Fibroblast of lung (primary cell): ENCODE measurements around the gene AGAP1. TPM values are rescaled to one million over a fixed set of nuclear protein-coding genes. Genes with fewer than 3 reads are reported as not detected.

Experiments
- DNase-seq, 2 donors: peaks; one replicate each; pipeline versions ENCODE4 v3.0.0 to v3.0.0-alpha.2; 2010; ENCODE audit warnings: low read depth in 2 of 2
- H2AFZ ChIP-seq: 2 replicates; pipeline ENCODE4 v1.5.1; 2012; ENCODE audit warnings: low read length, control low read depth, inconsistent platforms
- H3K27ac ChIP-seq: 2 replicates; pipeline ENCODE4 v1.5.1; 2011; ENCODE audit warnings: low read length, control low read depth; ENCODE audit not compliant: insufficient read depth
- H3K27me3 ChIP-seq: 2 replicates; pipeline ENCODE4 v1.5.1; 2011; ENCODE audit warnings: mild to moderate bottlenecking, low read length; ENCODE audit not compliant: control insufficient read depth, insufficient read depth
- H3K36me3 ChIP-seq: 2 replicates; pipeline ENCODE4 v1.5.1; 2011; ENCODE audit warnings: low read length; ENCODE audit not compliant: control insufficient read depth, insufficient read depth
- H3K4me1 ChIP-seq: 2 replicates; pipeline ENCODE4 v1.5.1; 2011; ENCODE audit warnings: low read length; ENCODE audit not compliant: control insufficient read depth, insufficient read depth; ENCODE audit errors: extremely low read depth
- H3K4me2 ChIP-seq: 2 replicates; pipeline ENCODE4 v1.5.1; 2011; ENCODE audit warnings: low read length, control low read depth; ENCODE audit not compliant: insufficient read depth; ENCODE audit errors: extremely low read depth
- H3K4me3 ChIP-seq, 4 experiments: fragments of 200-600 bp in 1 of 4; sonication (generic) in 1 of 4; replicated peaks in 1 of 4; 2 replicates each; pipeline ENCODE4 v1.5.1; 2011 to 2016; ENCODE audit warnings: low read length in 4 of 4, low read depth in 3 of 4, mild to moderate bottlenecking in 3 of 4, control low read depth in 2 of 4, inconsistent platforms in 1 of 4, mixed read lengths in 1 of 4; ENCODE audit not compliant: insufficient read depth in 1 of 4; ENCODE audit errors: control extremely low read depth in 1 of 4
- H3K79me2 ChIP-seq: 2 replicates; pipeline ENCODE4 v1.5.1; 2012; ENCODE audit warnings: mild to moderate bottlenecking, low read length, inconsistent platforms; ENCODE audit not compliant: control insufficient read depth, insufficient read depth
- H3K9ac ChIP-seq: 2 replicates; pipeline ENCODE4 v1.5.1; 2011; ENCODE audit warnings: mild to moderate bottlenecking, low read length, control low read depth; ENCODE audit not compliant: insufficient read depth
- H3K9me3 ChIP-seq: 2 replicates; pipeline ENCODE4 v1.5.1; 2012; ENCODE audit warnings: low read depth, low read length; ENCODE audit not compliant: control insufficient read depth, insufficient read depth
- H4K20me1 ChIP-seq: 2 replicates; pipeline ENCODE4 v1.5.1; 2011; ENCODE audit warnings: low read length; ENCODE audit not compliant: control insufficient read depth, insufficient read depth; ENCODE audit errors: extremely low read depth
- CTCF ChIP-seq, 2 donors: IDR thresholded peaks in 1 of 2; conservative IDR thresholded peaks in 1 of 2; 1 replicate in 1 of 2; 2 replicates in 1 of 2; pipeline ENCODE4 v1.5.1; 2011 to 2012; ENCODE audit warnings: low read length in 2 of 2, control low read depth in 1 of 2, inconsistent platforms in 1 of 2, low read depth in 1 of 2, mild to moderate bottlenecking in 1 of 2
- EZH2 ChIP-seq: IDR thresholded peaks from 2 replicates; pipeline ENCODE4 v1.5.1; 2012; ENCODE audit warnings: low read length, control low read depth, mild to moderate bottlenecking; ENCODE audit errors: missing control alignments
- polyA plus RNA-seq, 2 donors: library from polyadenylated mRNA; depleted of rRNA in 1 of 2; stranded (reverse) in 1 of 2; unstranded in 1 of 2; fragments of >200 nt; gene quantifications; 2 replicates each; pipeline ENCODE4 v1.2.1, GENCODE V29; 2011 to 2012; ENCODE audit warnings: missing spikeins in 1 of 2
- total RNA-seq: library from RNA; depleted of rRNA; stranded (reverse); fragments of >200 nt; gene quantifications from 2 replicates; pipeline ENCODE4 v1.2.1, GENCODE V29; 2014

Gene AGAP1
- total and polyA plus RNA-seq, 2 donors (not counting 1 experiment from before 2014, with no cell fraction given), result 10.6 to 14.0 TPM

DNA sequence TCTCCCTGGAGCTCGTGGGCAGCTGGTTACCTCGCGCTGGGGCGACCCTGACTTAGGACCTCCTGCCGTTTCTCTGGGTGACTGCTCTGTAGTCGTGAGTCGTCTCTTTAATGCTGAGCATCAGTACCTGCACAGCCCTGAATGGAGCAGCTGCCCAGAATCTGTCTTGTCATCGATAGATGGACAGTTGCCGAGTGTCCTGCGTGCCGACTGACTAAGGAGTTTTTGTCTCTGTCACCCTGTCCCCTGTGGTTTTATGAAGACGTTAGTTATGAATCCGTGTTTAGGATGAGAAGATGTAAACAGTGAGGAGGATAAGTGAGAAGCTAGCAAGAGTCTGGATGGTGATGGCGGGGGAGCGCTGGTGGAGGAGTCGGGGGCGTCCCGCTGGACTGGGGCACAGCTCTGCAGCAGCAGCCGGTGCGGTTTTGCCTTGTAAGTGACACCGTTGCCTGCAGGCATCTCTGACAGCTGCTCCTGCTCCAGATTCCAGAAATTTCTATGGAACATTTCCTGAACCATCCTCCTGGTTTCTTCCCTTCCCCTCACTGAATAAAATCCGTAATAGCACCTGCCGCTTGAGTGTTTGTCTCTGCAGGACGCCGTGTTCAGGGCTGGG lies 13.3 kb downstream of the AGAP1 start:
- Histone ChIP-seq H4K20me1 (no peaks in the 10 kb centered on the region), H3K4me1 (peaks cover 15% of the 10 kb centered on the region), H3K4me3 (no peak overlapping the region), H3K27ac (no peak overlapping the region), H3K9ac (no peak overlapping the region), H3K4me2 (no peak overlapping the region), H3K36me3 (no peaks in the 10 kb centered on the region), H2AFZ (no peak overlapping the region), H3K9me3 (no peaks in the 10 kb centered on the region), H3K27me3 (no peaks in the 10 kb centered on the region), H3K79me2 (peaks cover 44% of the 10 kb centered on the region)
- DNase-seq, result no peak
- TF ChIP-seq EZH2 (no peak), CTCF (conservative IDR thresholded peaks at IDR 0.05 in 1 of 2, IDR thresholded peaks at IDR 0.05 in 1 of 2; ENCODE audit: low read depth in 1 of 2, low read length in 2 of 2) (no peak)

DNA sequence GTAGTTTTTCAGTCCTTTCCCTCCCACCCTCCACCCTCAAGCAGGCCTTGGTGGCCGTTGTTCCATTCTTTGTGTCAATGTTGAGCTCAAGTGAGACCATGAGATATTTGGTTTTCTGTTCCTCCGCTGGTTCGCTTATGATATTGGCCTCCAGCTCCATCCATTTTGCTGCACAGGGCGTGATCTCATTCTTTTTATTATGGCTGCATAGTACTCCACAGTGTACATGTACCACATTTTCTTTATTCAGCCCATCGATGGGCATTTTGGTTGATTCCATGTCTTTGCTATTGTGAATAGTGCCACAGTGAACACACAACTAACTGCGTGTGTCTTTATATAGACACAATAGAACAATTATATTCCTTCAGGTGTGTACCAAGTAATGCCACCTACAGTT lies 14.1 kb downstream of the AGAP1 start:
- Histone ChIP-seq H3K79me2 (peaks cover 44% of the 10 kb centered on the region), H4K20me1 (no peaks in the 10 kb centered on the region), H3K4me3 (no peak overlapping the region), H3K9me3 (no peaks in the 10 kb centered on the region), H3K4me1 (peaks cover 11% of the 10 kb centered on the region), H3K27ac (no peak overlapping the region), H3K9ac (no peak overlapping the region), H2AFZ (no peak overlapping the region), H3K36me3 (no peaks in the 10 kb centered on the region), H3K27me3 (no peaks in the 10 kb centered on the region), H3K4me2 (no peak overlapping the region)
- TF ChIP-seq CTCF (conservative IDR thresholded peaks at IDR 0.05 in 1 of 2, IDR thresholded peaks at IDR 0.05 in 1 of 2; ENCODE audit: low read depth in 1 of 2, low read length in 2 of 2) (no peak), EZH2 (no peak)
- no peak for DNase-seq

- H4K20me1 ChIP-seq, result no peaks in the 10 kb centered on the region
- peaks cover 40% of the 10 kb centered on the region for H3K79me2 ChIP-seq
Observed at GRCh38 chr2:235508371-235509160, 14.7 kb downstream of the AGAP1 start.

More at GRCh38 chr2:235508371-235509160, 14.7 kb downstream of the AGAP1 start:
- Histone ChIP-seq H3K4me1 (peaks cover 11% of the 10 kb centered on the region), H3K9me3 (no peaks in the 10 kb centered on the region), H3K27ac (no peak overlapping the region), H3K4me3 (no peak overlapping the region), H3K27me3 (no peaks in the 10 kb centered on the region), H3K36me3 (no peaks in the 10 kb centered on the region), H2AFZ (no peak overlapping the region), H3K9ac (no peak overlapping the region), H3K4me2 (no peak overlapping the region)
- no peak for DNase-seq
- TF ChIP-seq EZH2 (no peak), CTCF (conservative IDR thresholded peaks at IDR 0.05 in 1 of 2, IDR thresholded peaks at IDR 0.05 in 1 of 2; ENCODE audit: low read depth in 1 of 2, low read length in 2 of 2) (no peak)
